Right lobe of liver (tissue), 4 donors: ENCODE measurements around the gene IFI16.

ENCODE experiments used
- POLR2A ChIP-seq: fragments of 450-650 bp; IDR thresholded peaks from one replicate; pipeline ENCODE4 v1.6.1; 2017; ENCODE audit warnings: antibody characterized with exemption, mild to moderate bottlenecking
- TF ChIP-seq, protein P1 (sequence below), 4 donors: fragments of 200-600 bp in 3 of 4; fragments of 450-650 bp in 1 of 4; IDR thresholded peaks; one replicate each; pipeline versions ENCODE4 v1.5.1 to v1.8.0; 2016 to 2022; ENCODE audit warnings: antibody characterized with exemption in 4 of 4, mild to moderate bottlenecking in 2 of 4
- donor health status: DM: no; HTN: no; CAD: no.
- donor health status: DM: no; HTN: no; CAD: no.
- donor health status: DM: no; HTN: yes; CAD: no.

DNA sequence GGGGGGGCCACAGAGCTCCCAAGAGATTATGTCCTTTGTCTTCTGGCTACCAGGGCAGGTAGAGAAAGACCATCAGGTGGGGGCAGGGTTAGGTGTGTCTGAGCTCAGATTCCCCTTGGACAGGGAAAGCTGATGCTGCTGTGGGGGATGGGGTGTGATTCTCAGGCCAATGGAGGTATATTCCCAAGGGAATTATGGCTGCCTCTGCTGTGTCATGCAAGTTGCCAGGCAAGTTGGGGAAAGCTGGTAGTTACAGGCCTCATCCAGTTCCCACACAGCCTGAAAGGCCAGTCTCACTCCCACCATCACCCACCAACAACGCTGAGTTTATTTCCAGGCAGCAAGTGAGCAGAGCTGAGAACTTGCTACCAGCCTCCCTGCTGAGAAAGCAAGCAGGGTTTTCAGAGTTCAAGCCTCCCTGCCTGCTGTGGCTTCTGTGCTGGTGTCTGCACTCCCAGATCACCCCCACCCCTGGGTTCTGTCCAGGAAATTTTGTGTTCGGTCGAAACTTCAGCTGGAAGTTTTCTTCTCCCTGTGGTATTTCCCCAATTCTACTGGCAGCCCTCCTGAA is 21.3 kb downstream of the IFI16 start:
- TF ChIP-seq, protein P1, sequence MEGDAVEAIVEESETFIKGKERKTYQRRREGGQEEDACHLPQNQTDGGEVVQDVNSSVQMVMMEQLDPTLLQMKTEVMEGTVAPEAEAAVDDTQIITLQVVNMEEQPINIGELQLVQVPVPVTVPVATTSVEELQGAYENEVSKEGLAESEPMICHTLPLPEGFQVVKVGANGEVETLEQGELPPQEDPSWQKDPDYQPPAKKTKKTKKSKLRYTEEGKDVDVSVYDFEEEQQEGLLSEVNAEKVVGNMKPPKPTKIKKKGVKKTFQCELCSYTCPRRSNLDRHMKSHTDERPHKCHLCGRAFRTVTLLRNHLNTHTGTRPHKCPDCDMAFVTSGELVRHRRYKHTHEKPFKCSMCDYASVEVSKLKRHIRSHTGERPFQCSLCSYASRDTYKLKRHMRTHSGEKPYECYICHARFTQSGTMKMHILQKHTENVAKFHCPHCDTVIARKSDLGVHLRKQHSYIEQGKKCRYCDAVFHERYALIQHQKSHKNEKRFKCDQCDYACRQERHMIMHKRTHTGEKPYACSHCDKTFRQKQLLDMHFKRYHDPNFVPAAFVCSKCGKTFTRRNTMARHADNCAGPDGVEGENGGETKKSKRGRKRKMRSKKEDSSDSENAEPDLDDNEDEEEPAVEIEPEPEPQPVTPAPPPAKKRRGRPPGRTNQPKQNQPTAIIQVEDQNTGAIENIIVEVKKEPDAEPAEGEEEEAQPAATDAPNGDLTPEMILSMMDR (IDR thresholded peaks at IDR 0.05): no peak
- no peak for TF ChIP-seq POLR2A
